ENCODE data around the gene CYRIA.

The CYRIA gene

GRCh38 chr2:16661936-16662839, 3.4 kb downstream of the CYRIA start:
- TF ChIP-seq CTCF (IDR thresholded peaks at IDR 0.05; ENCODE audit: low read depth, low read length) = no peak
- no peak overlapping the region for H3K4me3 ChIP-seq (ENCODE audit: low read depth, low read length)

- H3K4me3 ChIP-seq (ENCODE audit: low read depth, low read length) = no peak overlapping the region
- no peak for TF ChIP-seq CTCF (IDR thresholded peaks at IDR 0.05; ENCODE audit: low read depth, low read length)
Observed at GRCh38 chr2:16661526-16661925, 4.1 kb downstream of the CYRIA start.

- no peak for TF ChIP-seq CTCF (IDR thresholded peaks at IDR 0.05; ENCODE audit: low read depth, low read length)
Observed at GRCh38 chr2:16660556-16660955, 5.1 kb downstream of the CYRIA start.

GRCh38 chr2:16660114-16660513, 5.5 kb downstream of the CYRIA start:
- TF ChIP-seq CTCF (IDR thresholded peaks at IDR 0.05; ENCODE audit: low read depth, low read length) = no peak
- no peak overlapping the region for H3K4me3 ChIP-seq (ENCODE audit: low read depth, low read length)

More at GRCh38 chr2:16660556-16660955, 5.1 kb downstream of the CYRIA start:
- no peak overlapping the region for H3K4me3 ChIP-seq (ENCODE audit: low read depth, low read length)

GRCh38 chr2:16658076-16658739, 7.4 kb downstream of the CYRIA start:
- H3K4me3 ChIP-seq (ENCODE audit: low read depth, low read length) = no peak overlapping the region
- no peak for TF ChIP-seq CTCF (IDR thresholded peaks at IDR 0.05; ENCODE audit: low read depth, low read length)

- no peak for TF ChIP-seq CTCF (IDR thresholded peaks at IDR 0.05; ENCODE audit: low read depth, low read length)
- no peak overlapping the region for H3K4me3 ChIP-seq (ENCODE audit: low read depth, low read length)
Observed at GRCh38 chr2:16657671-16658070, 8.0 kb downstream of the CYRIA start.

All from WI38 (cell line).